Activated CD4-positive, alpha-beta T cell treated with anti-CD3 and anti-CD28 coated beads, Interleukin-10, Interleukin-2, amounts not matched to agents 100 ng/mL and 50 ng/mL, durations not matched to agents 16 hours and 8 hours (primary cell): Measurements from ENCODE around the gene RIC1.
"Not testable (repeated sequence)": the region's sequence is repeated elsewhere in the genome, so short reads cannot be mapped to it uniquely, and the experiment has no call there.

Experiments
- DNase-seq: peaks from one replicate; pipeline ENCODE4 v3.0.0-alpha.2; 2020

Gene RIC1

DNA sequence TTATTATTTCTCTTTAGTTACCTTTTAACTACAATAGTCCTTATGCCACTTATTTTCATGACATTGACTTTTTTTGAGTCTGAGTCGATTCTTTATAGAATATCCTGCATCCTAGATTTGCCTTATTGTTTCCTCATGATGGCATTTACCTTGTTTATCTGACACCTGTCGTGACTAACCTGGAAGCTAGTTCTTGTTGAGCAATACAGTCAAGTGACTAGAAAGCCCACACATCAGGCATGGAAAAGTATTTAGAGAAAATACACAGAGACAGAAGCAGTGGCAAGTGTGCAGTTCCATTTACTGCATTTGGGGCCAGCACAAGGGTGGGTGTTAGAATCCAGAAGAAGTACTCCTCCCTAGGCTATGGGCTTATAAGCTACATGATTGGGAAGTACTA lies 106.2 kb downstream of the RIC1 start:
- DNase-seq, result no peak

- DNase-seq, result no peak
These were observed 107.8 kb downstream of the RIC1 start for GRCh38 chr9:5736563-5737346.

- no peak for DNase-seq
These were observed 114.2 kb downstream of the RIC1 start for GRCh38 chr9:5743109-5743508.

- DNase-seq, result no peak
These were observed 119.5 kb downstream of the RIC1 start for GRCh38 chr9:5748438-5748837.

DNA sequence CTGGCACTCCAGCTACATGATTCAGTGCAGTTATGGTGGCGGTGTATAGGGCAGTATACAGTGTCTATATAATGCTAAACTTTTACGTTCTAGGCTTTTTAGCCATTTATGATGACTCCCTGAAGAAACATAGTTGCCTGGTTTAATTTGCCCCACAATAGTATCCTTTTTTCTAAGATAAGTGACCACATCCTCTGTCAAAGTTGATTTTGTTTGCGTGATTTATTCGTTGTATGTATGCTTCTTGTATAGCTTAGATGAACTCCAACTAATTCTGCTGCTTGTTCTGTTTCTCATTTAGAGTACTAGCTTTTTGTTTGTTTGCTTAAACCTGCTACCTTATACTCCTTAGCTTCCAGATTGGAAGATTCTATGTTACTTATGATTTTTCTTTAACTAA lies 120.4 kb downstream of the RIC1 start:
- no peak for DNase-seq

- DNase-seq, result no peak
These were observed 121.7 kb downstream of the RIC1 start for GRCh38 chr9:5750569-5750968.

- no peak for DNase-seq
These were observed 127.7 kb downstream of the RIC1 start for GRCh38 chr9:5756633-5757032.

DNA sequence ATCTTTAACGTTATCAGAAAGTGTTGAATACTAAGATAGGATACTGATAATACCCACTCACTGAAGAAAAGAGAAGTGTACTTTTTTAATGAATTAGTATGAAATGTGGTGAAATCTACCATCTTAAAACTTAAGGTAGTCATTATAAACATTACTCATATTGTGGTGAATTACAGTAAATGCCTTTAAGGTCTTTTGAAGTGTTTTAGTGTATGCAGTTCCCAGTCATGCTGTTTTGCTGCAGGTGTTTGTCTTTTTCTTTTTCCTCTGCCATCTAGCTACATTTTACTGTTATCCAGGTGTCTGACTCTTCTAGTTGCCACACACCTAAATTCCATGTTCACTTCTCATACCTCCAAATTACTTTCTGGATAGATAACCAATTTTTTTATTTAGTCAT lies 131.4 kb downstream of the RIC1 start:
- DNase-seq, result no peak

DNA sequence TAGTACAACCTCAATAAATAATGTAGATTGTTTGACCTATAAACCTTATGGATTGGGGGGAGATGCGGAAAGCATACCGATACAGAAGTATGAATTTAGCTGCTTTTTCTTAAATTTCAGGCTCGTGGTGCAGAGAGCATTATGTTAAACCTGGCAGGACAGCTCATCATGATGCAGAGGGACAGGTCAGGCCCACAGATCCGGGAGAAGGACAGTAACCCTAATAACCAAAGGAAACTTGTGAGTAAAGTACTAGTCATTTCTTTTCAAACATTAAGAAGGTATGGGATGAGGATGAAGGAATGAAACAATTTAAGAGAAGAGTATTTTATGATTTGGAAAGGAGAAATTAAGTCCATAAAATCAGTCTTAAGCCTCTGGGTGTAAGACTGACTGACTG lies 133.5 kb downstream of the RIC1 start:
- DNase-seq, result no peak

DNA sequence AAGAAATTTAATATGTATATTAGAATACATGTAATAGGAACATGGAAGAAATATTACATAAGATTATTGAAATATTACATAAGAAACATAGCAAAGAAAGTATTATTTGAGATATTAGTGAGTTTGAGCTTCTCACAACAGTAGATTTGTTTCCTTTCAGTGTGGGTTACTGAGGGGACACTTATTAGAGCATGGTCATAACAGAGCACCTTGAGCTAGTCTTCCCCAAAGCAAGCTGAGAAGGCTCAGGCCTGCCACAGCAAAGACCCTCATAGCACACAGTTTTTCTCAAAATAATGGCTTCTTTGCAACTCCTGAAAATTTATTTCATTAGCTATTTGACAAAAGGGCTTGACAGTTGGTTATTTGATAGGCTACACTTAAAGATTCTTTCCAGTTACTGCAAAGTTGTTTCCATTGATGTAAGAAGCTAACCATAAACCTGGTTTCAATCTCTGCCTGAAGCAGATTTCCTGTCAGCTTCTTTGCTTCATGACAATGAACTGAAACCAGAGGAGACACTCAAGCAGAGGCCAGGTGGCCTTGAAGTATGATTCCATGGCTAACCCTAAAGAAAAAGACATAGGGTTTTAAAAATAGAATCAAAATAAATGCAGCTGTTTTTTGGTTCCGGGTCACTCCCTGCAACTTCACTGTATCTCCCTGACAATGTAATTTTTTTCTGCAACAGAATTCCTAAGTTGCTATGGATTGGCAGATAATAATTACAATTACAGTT lies 135.4 kb downstream of the RIC1 start:
- DNase-seq, result peak; percentile 65

DNA sequence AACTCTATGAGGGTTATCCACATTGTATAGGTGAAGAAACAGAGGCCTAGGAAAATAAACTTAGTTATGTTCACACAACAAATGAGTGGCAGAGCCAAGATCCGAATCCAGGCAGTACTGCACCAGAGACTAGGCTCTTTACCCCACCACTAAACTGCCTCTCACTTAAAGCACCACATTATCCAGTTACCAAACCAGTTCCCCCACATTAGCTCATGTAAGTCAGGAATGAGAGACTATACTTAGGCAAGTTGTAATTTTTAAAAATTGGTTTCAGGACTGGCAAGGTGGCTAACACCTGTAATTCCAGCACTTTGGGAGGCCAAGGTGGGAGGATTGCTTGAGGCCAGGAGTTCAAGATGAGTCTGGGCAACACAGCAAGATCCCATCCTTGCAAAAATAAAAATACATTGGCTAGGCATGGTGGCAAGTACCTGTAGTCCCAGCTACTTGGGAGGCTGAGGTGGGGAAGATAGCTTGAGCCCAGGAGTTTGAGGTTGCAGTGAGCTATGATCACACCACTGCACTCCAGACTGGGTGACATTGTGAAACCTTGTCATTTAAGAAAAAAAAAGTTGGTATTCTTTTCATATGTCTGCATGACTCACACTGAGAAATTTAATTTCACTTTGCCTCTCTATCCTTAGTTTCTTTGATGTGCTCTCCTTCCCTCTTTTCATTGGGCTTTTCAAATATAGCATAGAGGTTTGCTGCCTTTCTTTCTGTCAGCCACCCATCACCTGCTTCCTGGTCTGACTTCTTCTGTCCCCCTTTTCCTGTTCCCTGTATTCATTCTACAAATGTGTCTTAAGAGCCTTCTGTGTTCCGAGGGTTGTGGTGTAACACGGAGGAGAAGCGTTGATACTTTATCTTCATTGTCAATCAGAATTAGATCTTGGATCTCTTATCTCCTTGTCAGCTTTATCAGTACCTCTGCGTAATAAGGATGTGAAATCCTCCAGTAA lies 139.3 kb downstream of the RIC1 start:
- peak; percentile 69 for DNase-seq

GRCh38 chr9:5773324-5773999 lies 144.6 kb downstream of the RIC1 start:
- DNase-seq, result no peak

- no peak for DNase-seq
These were observed 149.9 kb downstream of the RIC1 start for GRCh38 chr9:5778805-5779204.

- DNase-seq, result not testable (repeated sequence)
These were observed 150.9 kb downstream of the RIC1 start for GRCh38 chr9:5779705-5780218.

DNA sequence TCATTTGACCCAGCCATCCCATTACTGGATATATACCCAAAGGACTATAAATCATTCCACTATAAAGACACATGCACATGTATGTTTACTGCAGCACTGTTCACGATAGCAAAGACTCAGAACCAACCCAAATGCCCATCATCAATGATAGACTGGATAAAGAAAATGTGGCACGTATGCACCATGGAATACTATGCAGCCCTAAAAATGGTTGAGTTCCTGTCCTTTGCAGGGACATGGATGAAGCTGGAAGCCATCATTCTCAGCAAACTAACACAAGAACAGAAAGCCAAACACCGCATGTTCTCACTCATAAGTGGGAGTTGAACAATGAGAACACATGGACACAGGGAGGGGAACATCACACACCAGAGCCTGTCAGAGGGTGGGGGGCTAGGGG lies 154.5 kb downstream of the RIC1 start:
- not testable (repeated sequence) for DNase-seq

- no peak for DNase-seq
These were observed 155.1 kb downstream of the RIC1 start for GRCh38 chr9:5783982-5784381.

DNA sequence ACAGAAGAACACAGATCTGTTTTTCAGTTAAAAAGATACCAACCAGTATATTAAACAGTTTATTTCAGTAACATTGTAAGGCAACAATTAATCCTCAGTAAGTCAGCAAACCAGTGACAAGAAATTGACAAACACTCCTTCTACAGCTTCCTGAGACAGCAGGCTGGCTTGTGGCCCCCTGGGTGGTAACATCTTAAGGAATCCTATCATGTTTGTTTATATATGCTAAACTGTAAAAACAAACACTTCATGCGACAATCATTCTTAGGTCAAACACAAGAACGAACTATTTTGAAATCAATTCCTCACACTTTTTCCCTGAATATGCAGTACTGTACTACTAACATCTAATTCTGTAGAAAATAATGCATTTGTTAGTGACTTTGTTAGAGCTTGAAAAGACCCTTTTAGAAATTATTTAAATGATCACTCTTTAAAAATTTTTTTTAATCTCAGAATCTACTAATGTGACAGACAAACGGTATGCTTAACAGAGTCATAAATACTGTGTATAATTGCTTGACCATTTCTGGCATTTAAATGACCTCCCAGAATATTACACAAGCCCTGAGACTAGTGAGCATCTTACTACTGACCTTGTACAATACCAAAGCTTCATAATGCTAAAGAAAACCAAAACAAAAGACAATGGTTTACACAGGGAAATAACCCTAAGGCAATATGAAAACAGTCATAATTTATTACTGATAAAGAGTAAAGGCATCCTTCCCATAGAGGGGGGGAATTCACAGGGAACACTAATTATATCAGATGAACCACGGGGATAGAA lies 155.8 kb downstream of the RIC1 start:
- DNase-seq, result no peak

DNA sequence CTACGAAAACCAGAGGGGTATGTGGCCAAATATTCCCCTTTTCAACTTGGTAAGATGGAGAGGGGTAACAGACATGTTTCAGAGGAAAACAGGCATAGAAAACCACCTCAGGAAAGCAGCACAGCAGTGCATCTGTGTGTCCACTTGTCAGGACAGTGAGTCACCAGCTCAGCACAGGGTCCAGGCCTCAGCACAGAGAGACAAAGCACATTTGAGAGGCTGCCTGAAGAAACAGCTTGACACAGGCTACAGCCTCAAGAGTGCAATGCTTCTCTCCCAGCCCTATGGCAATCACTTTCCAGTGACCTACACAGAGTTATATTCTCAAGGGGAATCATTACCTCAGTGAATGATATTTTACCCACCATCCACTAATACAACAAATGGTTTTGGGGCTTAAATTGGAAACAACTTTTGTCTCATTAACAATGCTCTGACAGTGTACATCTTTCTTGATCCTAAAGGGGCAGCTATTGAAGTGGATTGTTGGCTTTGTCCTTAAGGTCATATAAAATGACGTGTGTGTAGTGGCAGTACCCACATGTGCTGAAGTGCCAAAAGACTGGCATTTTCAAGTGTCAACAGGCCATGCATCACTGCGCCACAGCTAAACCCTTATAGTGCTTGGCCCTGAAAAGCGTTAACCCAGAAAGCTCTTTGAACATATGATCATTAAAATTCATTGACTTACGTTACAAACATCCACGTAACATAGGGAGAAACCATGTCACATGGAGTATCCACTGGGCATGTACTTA lies 157.6 kb downstream of the RIC1 start:
- DNase-seq, result no peak

DNA sequence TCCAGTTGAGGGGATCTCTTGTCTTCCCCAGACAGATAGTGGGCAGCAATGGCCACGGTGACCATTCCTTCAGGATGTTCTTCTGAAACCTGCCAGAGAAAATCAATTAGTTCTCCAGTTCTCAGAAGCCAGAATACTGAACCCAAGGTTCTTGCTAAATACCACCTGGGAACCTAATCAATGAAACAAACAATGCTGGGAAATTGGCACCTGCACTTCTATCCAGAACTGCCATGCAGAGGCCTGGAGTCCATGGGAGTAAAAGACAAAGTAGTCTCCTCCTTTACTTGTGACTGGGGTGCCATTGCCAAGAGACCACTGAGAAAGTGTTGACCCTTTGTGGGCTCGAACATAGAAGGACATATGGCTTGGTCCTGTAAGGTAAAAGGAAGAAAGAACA lies 158.3 kb downstream of the RIC1 start:
- no peak for DNase-seq

- no peak for DNase-seq
These were observed 158.9 kb downstream of the RIC1 start for GRCh38 chr9:5787759-5788302.

- DNase-seq, result no peak
These were observed 160.6 kb downstream of the RIC1 start for GRCh38 chr9:5789489-5789888.
